PC-3 (cell line): ENCODE results near the gene KCNJ11. TPM values are rescaled to one million over a fixed set of nuclear protein-coding genes. Genes with fewer than 3 reads are reported as not detected.

Experiments
- ATAC-seq: fragments of 200-7000 bp; cut with Tn5 transposase; 2 replicates; pipeline ENCODE4 v1.9.1; 2020; ENCODE audit warnings: mild to moderate bottlenecking, moderate library complexity
- BruUV-seq: library from RNA; stranded (reverse); fragments of 400-500 nt; replicated peaks from 2 replicates; lab custom pipeline; 2021; lab: Mats Ljungman, UMichigan
- CTCF ChIA-PET: fragments of 300-600 bp; sonication (Branson Sonifier 250); formaldehyde crosslinking; loops from one replicate; lab custom pipeline; 2022; ENCODE audit warnings: antibody characterized with exemption; lab: Charles Lee
- POLR2A ChIA-PET: fragments of 300-600 bp; sonication (Branson Sonifier 250); formaldehyde crosslinking; loops from one replicate; lab custom pipeline; 2022; ENCODE audit warnings: antibody characterized with exemption; ENCODE audit not compliant: unreplicated experiment; lab: Charles Lee
- DNase-seq: peaks from one replicate; pipeline ENCODE4 v3.0.0-alpha.2; 2015
- H2AFZ ChIP-seq: fragments of 300-600 bp; sonication (generic); 2 replicates; pipeline ENCODE4 v1.6.0; 2016; ENCODE audit warnings: antibody characterized with exemption, low read length
- H3F3A ChIP-seq: fragments of 300-600 bp; sonication (generic); one replicate; pipeline ENCODE4 v1.6.0; 2017; ENCODE audit warnings: antibody characterized with exemption, low read length, control low read depth, mild to moderate bottlenecking; ENCODE audit not compliant: unreplicated experiment
- H3K27ac ChIP-seq: fragments of 300-600 bp; sonication (generic); 2 replicates; pipeline ENCODE4 v1.5.1; 2016; ENCODE audit warnings: mild to moderate bottlenecking, low read length
- H3K27me3 ChIP-seq: fragments of 300-600 bp; sonication (generic); 2 replicates; pipeline ENCODE4 v1.6.1; 2016; ENCODE audit warnings: low read length, mixed read lengths
- H3K36me3 ChIP-seq: fragments of 300-600 bp; sonication (generic); 2 replicates; pipeline ENCODE4 v1.6.1; 2016; ENCODE audit warnings: low read depth, mixed run types, low read length, mixed read lengths
- H3K4me1 ChIP-seq: fragments of 300-600 bp; sonication (generic); 2 replicates; pipeline ENCODE4 v1.5.1; 2016; ENCODE audit warnings: low read length; ENCODE audit not compliant: insufficient read depth
- H3K4me2 ChIP-seq: fragments of 300-600 bp; sonication (generic); 2 replicates; pipeline ENCODE4 v1.6.0; 2016; ENCODE audit warnings: low read length
- H3K4me3 ChIP-seq: fragments of 300-600 bp; sonication (generic); 2 replicates; pipeline ENCODE4 v1.5.1; 2016; ENCODE audit warnings: mild to moderate bottlenecking, low read length, mixed read lengths
- H3K79me2 ChIP-seq: fragments of 300-600 bp; sonication (generic); 2 replicates; pipeline ENCODE4 v1.6.1; 2017; ENCODE audit warnings: low read length, mixed read lengths
- H3K9ac ChIP-seq: fragments of 300-600 bp; sonication (generic); 2 replicates; pipeline ENCODE4 v1.6.0; 2016; ENCODE audit warnings: mild to moderate bottlenecking, low read length
- H3K9me2 ChIP-seq: fragments of 300-600 bp; sonication (generic); replicated peaks from 2 replicates; pipeline ENCODE4 v1.6.1; 2016; ENCODE audit warnings: mixed run types, low read length, mixed read lengths
- H3K9me3 ChIP-seq: fragments of 300-600 bp; sonication (generic); 2 replicates; pipeline ENCODE4 v1.6.1; 2016; ENCODE audit warnings: low read length, mixed read lengths
- H4K20me1 ChIP-seq: fragments of 300-600 bp; sonication (generic); 2 replicates; pipeline ENCODE4 v1.6.1; 2016; ENCODE audit warnings: low read length, mixed read lengths
- CTCF ChIP-seq: fragments of 300-600 bp; sonication (generic); conservative IDR thresholded peaks from 2 replicates; pipeline ENCODE4 v1.5.1; 2017; ENCODE audit warnings: antibody characterized with exemption, low read depth, mild to moderate bottlenecking, low read length
- EZH2 ChIP-seq: fragments of 300-600 bp; sonication (generic); IDR thresholded peaks from one replicate; pipeline ENCODE4 v1.6.1; 2017; ENCODE audit warnings: antibody characterized with exemption, mild to moderate bottlenecking, low read length; ENCODE audit not compliant: unreplicated experiment
- EZH2phosphoT487 ChIP-seq: fragments of 300-600 bp; sonication (generic); IDR thresholded peaks from 2 replicates; pipeline ENCODE4 v1.6.1; 2018; ENCODE audit warnings: mild to moderate bottlenecking, antibody characterized with exemption, low read length, borderline replicate concordance
- intact Hi-C: fragments of 100-400 bp; cut with micrococcal nuclease; formaldehyde crosslinking; loops from 2 replicates; pipeline ENCODE4 v1.9.0; 2023
- total RNA-seq: library from RNA; depleted of rRNA; stranded (reverse); fragments of >200 nt; gene quantifications from 2 replicates; pipeline ENCODE4 v1.2.3, GENCODE V29; 2014

Gene KCNJ11
- total RNA-seq, 1 experiment from 2014 or later, result 0.98 TPM

- no peak overlapping the region for H3K27ac ChIP-seq
- no peaks in the 10 kb centered on the region for H4K20me1 ChIP-seq
- intact Hi-C loops, result no loop called here
- no peaks in the 10 kb centered on the region for H3K27me3 ChIP-seq
- no peaks in the 10 kb centered on the region for H3K79me2 ChIP-seq
- TF ChIP-seq EZH2phosphoT487, result no peak
- TF ChIP-seq EZH2, result no peak
- TF ChIP-seq CTCF, result no peak
- ChIA-PET CTCF (no interaction called here), POLR2A (no interaction called here)
- DNase-seq, result no peak
- no peaks in the 10 kb centered on the region for H3K9me3 ChIP-seq
- H3K9ac ChIP-seq, result no peak overlapping the region
- H3K4me3 ChIP-seq, result no peak overlapping the region
- no peak for ATAC-seq
- H3K36me3 ChIP-seq, result no peaks in the 10 kb centered on the region
- H3F3A ChIP-seq, result no peaks in the 10 kb centered on the region
- H3K9me2 ChIP-seq, result no peaks in the 10 kb centered on the region
- no peak overlapping the region for H3K4me2 ChIP-seq
- H3K4me1 ChIP-seq, result no peaks in the 10 kb centered on the region; the same call in 1 of the 2 replicates
- H2AFZ ChIP-seq, result no peak overlapping the region
- BruUV-seq, result no TSS peak
Observed at GRCh38 chr11:17401316-17401715, 12.9 kb upstream of the KCNJ11 start.

- no peak overlapping the region for H2AFZ ChIP-seq
- H3K9ac ChIP-seq, result no peak overlapping the region
- no peaks in the 10 kb centered on the region for H3K9me2 ChIP-seq
- H3K4me1 ChIP-seq, result no peaks in the 10 kb centered on the region
- DNase-seq (no peak), ATAC-seq (no peak)
- no peaks in the 10 kb centered on the region for H3K36me3 ChIP-seq
- H3K9me3 ChIP-seq, result no peaks in the 10 kb centered on the region
- H3K79me2 ChIP-seq, result no peaks in the 10 kb centered on the region
- TF ChIP-seq EZH2phosphoT487, result no peak
- TF ChIP-seq EZH2, result no peak
- TF ChIP-seq CTCF, result no peak
- ChIA-PET POLR2A (no interaction called here), CTCF (no interaction called here)
- H4K20me1 ChIP-seq, result no peaks in the 10 kb centered on the region
- no TSS peak for BruUV-seq
- no peak overlapping the region for H3K4me2 ChIP-seq
- no peak overlapping the region for H3K4me3 ChIP-seq
- intact Hi-C loops, result no loop called here
- H3K27ac ChIP-seq, result no peak overlapping the region
- no peaks in the 10 kb centered on the region for H3F3A ChIP-seq
- H3K27me3 ChIP-seq, result no peaks in the 10 kb centered on the region
Observed at GRCh38 chr11:17400048-17400775, 11.8 kb upstream of the KCNJ11 start.

GRCh38 chr11:17399236-17399635 is 10.8 kb upstream of the KCNJ11 start:
- DNase-seq (no peak), ATAC-seq (no peak)
- Histone ChIP-seq H3K27me3 (no peaks in the 10 kb centered on the region), H3K9me3 (no peaks in the 10 kb centered on the region), H3K27ac (no peak overlapping the region), H3K79me2 (no peaks in the 10 kb centered on the region), H3F3A (no peaks in the 10 kb centered on the region), H3K36me3 (no peaks in the 10 kb centered on the region), H3K4me3 (no peak overlapping the region), H3K4me2 (no peak overlapping the region), H2AFZ (no peak overlapping the region), H3K9ac (no peak overlapping the region), H3K4me1 (no peaks in the 10 kb centered on the region), H4K20me1 (no peaks in the 10 kb centered on the region), H3K9me2 (no peaks in the 10 kb centered on the region)
- no peak for TF ChIP-seq EZH2
- no peak for TF ChIP-seq CTCF
- no peak for TF ChIP-seq EZH2phosphoT487
- ChIA-PET CTCF (no interaction called here), POLR2A (no interaction called here)
- BruUV-seq, result no TSS peak
- intact Hi-C loops, result no loop called here
